ENCODE measurements around the gene FAIM2.

- TF ChIP-seq CTCF (conservative IDR thresholded peaks at IDR 0.05): no peak
- TF ChIP-seq ZFX (IDR thresholded peaks at IDR 0.05): no peak
These were observed 22.8 kb downstream of the FAIM2 start for GRCh38 chr12:49880756-49881414.

Data from C4-2B (cell line).